Kidney (tissue), 14 donors: ENCODE data around the gene TACC2. TPM values are rescaled to one million over a fixed set of nuclear protein-coding genes. Genes with fewer than 3 reads are reported as not detected.

Experiments
- DNase-seq, 5 donors: peaks; one replicate each; pipeline ENCODE4 v3.0.0-alpha.2; 2013 to 2020
- FAIRE-seq: peaks from 2 replicates; lab custom pipeline; 2012; peaks lifted over from hg19 to GRCh38; lab: Jason Lieb, UNC
- H3K27ac ChIP-seq, 2 donors: one replicate each; pipeline ENCODE4 v1.7.0; 2013; ENCODE audit warnings: low read depth in 2 of 2, low read length in 2 of 2, inconsistent platforms in 1 of 2
- H3K27me3 ChIP-seq: one replicate; pipeline ENCODE4 v1.7.1; 2013; ENCODE audit warnings: low read length, inconsistent platforms; ENCODE audit not compliant: control insufficient read depth, insufficient read depth
- H3K36me3 ChIP-seq, 3 donors: one replicate each; pipeline versions ENCODE4 v1.7.0 to v1.7.1; 2013; ENCODE audit warnings: low read length in 3 of 3, control low read depth in 1 of 3, inconsistent platforms in 1 of 3; ENCODE audit not compliant: insufficient read depth in 3 of 3, control insufficient read depth in 2 of 3
- H3K4me1 ChIP-seq, 3 donors: one replicate each; pipeline versions ENCODE4 v1.7.0 to v1.7.1; 2013; ENCODE audit warnings: low read length in 3 of 3, inconsistent platforms in 1 of 3, low read depth in 1 of 3; ENCODE audit not compliant: control insufficient read depth in 2 of 3, insufficient read depth in 2 of 3
- H3K4me3 ChIP-seq, 3 donors: one replicate each; pipeline versions ENCODE4 v1.7.0 to v1.8.1; 2013; ENCODE audit warnings: low read length in 3 of 3, control low read depth in 1 of 3, inconsistent platforms in 1 of 3
- H3K9ac ChIP-seq, 3 donors: one replicate each; pipeline versions ENCODE4 v1.7.0 to v1.7.1; 2013; ENCODE audit warnings: low read length in 3 of 3, control low read depth in 1 of 3, inconsistent platforms in 1 of 3
- H3K9me3 ChIP-seq, 3 donors: one replicate each; pipeline versions ENCODE4 v1.7.0 to v1.7.1; 2013; ENCODE audit warnings: low read length in 3 of 3, control low read depth in 1 of 3, inconsistent platforms in 1 of 3; ENCODE audit not compliant: control insufficient read depth in 2 of 3, insufficient read depth in 1 of 3
- CTCF ChIP-seq: IDR thresholded peaks from 3 replicates; pipeline ENCODE4 v1.5.1; 2012; ENCODE audit warnings: mild to moderate bottlenecking, moderate library complexity, borderline replicate concordance; ENCODE audit not compliant: insufficient read depth; ENCODE audit errors: extremely low read depth
- intact Hi-C: fragments of 100-400 bp; cut with DNase I; formaldehyde crosslinking; loops from one replicate; pipeline ENCODE4 v1.11.1; 2022
- polyA plus RNA-seq: library from polyadenylated mRNA; stranded (reverse); fragments of 350-450 nt; fragmentation: Illumina TruSeq; extraction: RNeasy Lipid Tissue Mini Kit (QIAGEN cat#74804); gene quantifications from one replicate; pipeline ENCODE4 v1.2.3, GENCODE V29; 2014; ENCODE audit warnings: low read depth, low replicate concordance; ENCODE audit not compliant: insufficient read depth
- total RNA-seq: library from RNA; stranded (reverse); fragmentation: NEBNext Ultra II Directional; extraction: Animal tissue kit (Norgen Biotek cat#: 25700); gene quantifications from one replicate; pipeline ENCODE4 v1.2.1, GENCODE V29; 2021
- donor health status: control.
- donor health status: control.
- donor health status: control.
- donor health status: control.
- donor health status: control.
- donor health status: DM: yes; HTN: yes; CAD: no.
- donor health status: Normal renal cell carcinoma (clear cell type).

Gene TACC2
- total and polyA plus RNA-seq, 2 donors from 2014 or later: 36.4 to 81.0 TPM

- DNase-seq: peak in 4 of 5 donors; percentile 66 to 68 (median 67)
- H3K27me3 ChIP-seq: no peaks in the 10 kb centered on the region
- peaks cover 0 to 17% (median 3%) of the 10 kb centered on the region in 3 donors for H3K4me1 ChIP-seq
- no peak for TF ChIP-seq CTCF
- peak overlapping the region in 1 of 3 donors; percentile 32 for H3K4me3 ChIP-seq
- H3K36me3 ChIP-seq: no peaks in the 10 kb centered on the region
- no peak overlapping the region for H3K9ac ChIP-seq
- no peaks in the 10 kb centered on the region for H3K9me3 ChIP-seq
- FAIRE-seq: no peak
- intact Hi-C loops: no loop called here
- no peak overlapping the region for H3K27ac ChIP-seq
Observed at GRCh38 chr10:122162671-122163173, 173.8 kb downstream of the TACC2 start.

- Histone ChIP-seq H3K9me3 (no peaks in the 10 kb centered on the region), H3K9ac (no peak overlapping the region), H3K4me3 (peak overlapping the region in 1 of 3 donors; percentile 32)
Observed at GRCh38 chr10:122163174-122164022, 174.4 kb downstream of the TACC2 start.

GRCh38 chr10:122164023-122164601, 175.1 kb downstream of the TACC2 start:
- no peak overlapping the region for H3K27ac ChIP-seq
- H3K4me1 ChIP-seq: peaks cover 0 to 17% (median 3%) of the 10 kb centered on the region in 3 donors
- peak overlapping the region in 1 of 3 donors; percentile 45 for H3K4me3 ChIP-seq
- no peaks in the 10 kb centered on the region for H3K27me3 ChIP-seq
- peak overlapping the region in 1 of 3 donors; percentile 13 for H3K9ac ChIP-seq
- H3K9me3 ChIP-seq: no peaks in the 10 kb centered on the region
- intact Hi-C loops: no loop called here
- TF ChIP-seq CTCF: no peak
- no peak for FAIRE-seq
- peaks cover 0 to 2% (median 0%) of the 10 kb centered on the region in 3 donors for H3K36me3 ChIP-seq
- peak; percentile 72 to 86 (median 81) for DNase-seq

More at GRCh38 chr10:122163174-122164022, 174.4 kb downstream of the TACC2 start:
- peaks cover 0 to 17% (median 3%) of the 10 kb centered on the region in 3 donors for H3K4me1 ChIP-seq
- H3K36me3 ChIP-seq: no peaks in the 10 kb centered on the region
- H3K27ac ChIP-seq: no peak overlapping the region
- no peak for TF ChIP-seq CTCF
- intact Hi-C loops: no loop called here
- DNase-seq: peak; percentile 75 to 93 (median 89)
- no peak for FAIRE-seq
- H3K27me3 ChIP-seq: no peaks in the 10 kb centered on the region
